ENCODE measurements around the gene PLA2G1B. TPM values are rescaled to one million over a fixed set of nuclear protein-coding genes. Genes with fewer than 3 reads are reported as not detected.

Gene PLA2G1B
- total and polyA plus RNA-seq, 4 donors, result 0.39 to 4.6 (median 1.1) TPM

DNA sequence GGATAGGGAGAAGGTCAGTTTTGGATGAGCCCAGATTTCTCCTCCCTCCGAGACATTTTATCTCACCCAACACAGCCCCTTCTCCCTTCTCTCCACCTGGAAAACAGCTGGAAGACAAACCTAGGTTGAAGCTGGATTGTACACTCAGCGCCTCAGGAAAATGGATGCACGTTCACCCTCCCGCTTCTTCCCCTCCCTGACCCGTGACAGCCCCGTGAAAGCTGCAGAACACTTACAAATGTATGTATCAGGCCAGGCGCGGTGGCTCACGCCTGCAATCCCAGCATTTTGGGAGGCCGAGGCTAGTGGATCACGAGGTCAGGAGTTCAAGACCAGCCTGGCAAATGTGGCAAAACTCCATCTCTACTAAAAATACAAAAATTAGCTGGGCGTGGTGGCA is 40.1 kb downstream of the PLA2G1B start:
- Histone ChIP-seq H3K36me3 (ENCODE audit: control insufficient read depth in 4 of 4, insufficient read depth in 3 of 4, low read depth in 1 of 4, low read length in 3 of 4) (no peaks in the 10 kb centered on the region), H3K9me3 (ENCODE audit: control insufficient read depth in 4 of 4, low read length in 3 of 4) (no peaks in the 10 kb centered on the region), H3K4me1 (ENCODE audit: control insufficient read depth in 4 of 4, insufficient read depth in 4 of 4, low read length in 3 of 4) (peaks cover 0 to 8% (median 4%) of the 10 kb centered on the region in 4 donors), H3K4me3 (ENCODE audit: low read depth in 1 of 3, low read length in 3 of 3) (no peak overlapping the region), H3K9ac (ENCODE audit: low read depth in 1 of 2, low read length in 2 of 2) (no peak overlapping the region), H3K27ac (ENCODE audit: low read depth in 1 of 2, low read length in 2 of 2) (no peak overlapping the region), H3K27me3 (ENCODE audit: control insufficient read depth in 4 of 4, insufficient read depth in 4 of 4, low read length in 3 of 4) (no peaks in the 10 kb centered on the region)
- TF ChIP-seq YY1 (IDR thresholded peaks at IDR 0.05) (no peak), HNF4G (IDR thresholded peaks at IDR 0.05) (no peak), FOXA1 (IDR thresholded peaks at IDR 0.05) (no peak), EGR1 (IDR thresholded peaks at IDR 0.05; ENCODE audit: low read depth in 2 of 2) (no peak)
- TF ChIP-seq, protein P1, sequence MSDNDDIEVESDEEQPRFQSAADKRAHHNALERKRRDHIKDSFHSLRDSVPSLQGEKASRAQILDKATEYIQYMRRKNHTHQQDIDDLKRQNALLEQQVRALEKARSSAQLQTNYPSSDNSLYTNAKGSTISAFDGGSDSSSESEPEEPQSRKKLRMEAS (IDR thresholded peaks at IDR 0.05), result no peak
- TF ChIP-seq, protein P2, sequence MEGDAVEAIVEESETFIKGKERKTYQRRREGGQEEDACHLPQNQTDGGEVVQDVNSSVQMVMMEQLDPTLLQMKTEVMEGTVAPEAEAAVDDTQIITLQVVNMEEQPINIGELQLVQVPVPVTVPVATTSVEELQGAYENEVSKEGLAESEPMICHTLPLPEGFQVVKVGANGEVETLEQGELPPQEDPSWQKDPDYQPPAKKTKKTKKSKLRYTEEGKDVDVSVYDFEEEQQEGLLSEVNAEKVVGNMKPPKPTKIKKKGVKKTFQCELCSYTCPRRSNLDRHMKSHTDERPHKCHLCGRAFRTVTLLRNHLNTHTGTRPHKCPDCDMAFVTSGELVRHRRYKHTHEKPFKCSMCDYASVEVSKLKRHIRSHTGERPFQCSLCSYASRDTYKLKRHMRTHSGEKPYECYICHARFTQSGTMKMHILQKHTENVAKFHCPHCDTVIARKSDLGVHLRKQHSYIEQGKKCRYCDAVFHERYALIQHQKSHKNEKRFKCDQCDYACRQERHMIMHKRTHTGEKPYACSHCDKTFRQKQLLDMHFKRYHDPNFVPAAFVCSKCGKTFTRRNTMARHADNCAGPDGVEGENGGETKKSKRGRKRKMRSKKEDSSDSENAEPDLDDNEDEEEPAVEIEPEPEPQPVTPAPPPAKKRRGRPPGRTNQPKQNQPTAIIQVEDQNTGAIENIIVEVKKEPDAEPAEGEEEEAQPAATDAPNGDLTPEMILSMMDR (IDR thresholded peaks at IDR 0.05; ENCODE audit: low read depth, low read length, missing input control), result no peak
- TF ChIP-seq, protein P3, sequence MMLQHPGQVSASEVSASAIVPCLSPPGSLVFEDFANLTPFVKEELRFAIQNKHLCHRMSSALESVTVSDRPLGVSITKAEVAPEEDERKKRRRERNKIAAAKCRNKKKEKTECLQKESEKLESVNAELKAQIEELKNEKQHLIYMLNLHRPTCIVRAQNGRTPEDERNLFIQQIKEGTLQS (IDR thresholded peaks at IDR 0.05), result no peak
- TF ChIP-seq, protein P4, sequence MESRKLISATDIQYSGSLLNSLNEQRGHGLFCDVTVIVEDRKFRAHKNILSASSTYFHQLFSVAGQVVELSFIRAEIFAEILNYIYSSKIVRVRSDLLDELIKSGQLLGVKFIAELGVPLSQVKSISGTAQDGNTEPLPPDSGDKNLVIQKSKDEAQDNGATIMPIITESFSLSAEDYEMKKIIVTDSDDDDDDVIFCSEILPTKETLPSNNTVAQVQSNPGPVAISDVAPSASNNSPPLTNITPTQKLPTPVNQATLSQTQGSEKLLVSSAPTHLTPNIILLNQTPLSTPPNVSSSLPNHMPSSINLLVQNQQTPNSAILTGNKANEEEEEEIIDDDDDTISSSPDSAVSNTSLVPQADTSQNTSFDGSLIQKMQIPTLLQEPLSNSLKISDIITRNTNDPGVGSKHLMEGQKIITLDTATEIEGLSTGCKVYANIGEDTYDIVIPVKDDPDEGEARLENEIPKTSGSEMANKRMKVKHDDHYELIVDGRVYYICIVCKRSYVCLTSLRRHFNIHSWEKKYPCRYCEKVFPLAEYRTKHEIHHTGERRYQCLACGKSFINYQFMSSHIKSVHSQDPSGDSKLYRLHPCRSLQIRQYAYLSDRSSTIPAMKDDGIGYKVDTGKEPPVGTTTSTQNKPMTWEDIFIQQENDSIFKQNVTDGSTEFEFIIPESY (IDR thresholded peaks at IDR 0.05), result no peak
- DNase-seq (ENCODE audit: low spot score), result no peak
- 90% methylated on average over 12 of the region's 12 CpGs for WGBS

DNA sequence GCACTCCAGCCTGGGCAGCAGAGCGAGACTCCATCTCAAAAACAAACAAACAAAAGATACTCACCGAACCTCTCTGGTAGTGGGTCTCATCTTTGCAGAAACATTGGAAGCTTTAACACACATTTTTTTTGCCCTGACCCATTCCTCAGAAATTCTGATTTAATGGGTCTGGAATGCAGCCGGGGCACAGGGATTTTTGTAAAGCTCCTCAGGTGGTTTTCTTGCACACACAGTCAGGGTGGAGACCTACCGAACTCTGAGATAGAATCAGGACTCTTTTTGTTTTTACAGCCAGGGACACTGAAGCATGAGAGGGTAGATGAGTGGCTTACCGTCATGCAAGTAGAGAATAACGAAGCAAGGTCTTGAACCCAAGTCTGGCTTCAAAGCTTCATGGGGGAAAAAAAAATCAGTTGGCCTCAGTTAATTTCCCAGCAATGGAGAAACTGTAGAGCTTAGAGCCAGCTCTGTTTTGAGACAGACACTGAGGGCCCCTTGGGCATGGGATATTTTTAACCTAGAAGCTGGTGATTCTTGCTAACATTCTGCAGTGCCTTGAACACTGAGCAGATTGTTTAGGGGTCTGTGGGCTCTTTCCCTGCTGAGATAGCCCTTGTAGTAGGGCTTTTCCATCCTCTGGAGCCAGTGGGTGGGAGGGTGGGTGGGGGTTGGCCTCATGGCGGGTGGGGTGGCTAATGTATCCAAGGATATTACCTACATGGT is 40.6 kb downstream of the PLA2G1B start:
- no peak for DNase-seq (ENCODE audit: low spot score)
- Histone ChIP-seq H3K9ac (ENCODE audit: low read depth in 1 of 2, low read length in 2 of 2) (no peak overlapping the region), H3K4me3 (ENCODE audit: low read depth in 1 of 3, low read length in 3 of 3) (no peak overlapping the region), H3K9me3 (ENCODE audit: control insufficient read depth in 4 of 4, low read length in 3 of 4) (no peaks in the 10 kb centered on the region), H3K36me3 (ENCODE audit: control insufficient read depth in 4 of 4, insufficient read depth in 3 of 4, low read depth in 1 of 4, low read length in 3 of 4) (no peaks in the 10 kb centered on the region), H3K4me1 (ENCODE audit: control insufficient read depth in 4 of 4, insufficient read depth in 4 of 4, low read length in 3 of 4) (peaks cover 0 to 8% (median 4%) of the 10 kb centered on the region in 4 donors), H3K27ac (ENCODE audit: low read depth in 1 of 2, low read length in 2 of 2) (no peak overlapping the region), H3K27me3 (ENCODE audit: control insufficient read depth in 4 of 4, insufficient read depth in 4 of 4, low read length in 3 of 4) (no peaks in the 10 kb centered on the region)
- no peak for TF ChIP-seq NR2F2 (IDR thresholded peaks at IDR 0.05)
- TF ChIP-seq GABPA (IDR thresholded peaks at IDR 0.05 in 1 of 2, conservative IDR thresholded peaks at IDR 0.05 in 1 of 2), result no peak
- TF ChIP-seq, protein P2 (IDR thresholded peaks at IDR 0.05; ENCODE audit: low read depth, low read length, missing input control), result no peak
- TF ChIP-seq FOXA2 (IDR thresholded peaks at IDR 0.05), result no peak
- no peak for TF ChIP-seq FOXA1 (IDR thresholded peaks at IDR 0.05)
- WGBS, result 85% methylated on average over 7 of the region's 7 CpGs
